Measurements from ENCODE around the gene VPS13D.

DNA sequence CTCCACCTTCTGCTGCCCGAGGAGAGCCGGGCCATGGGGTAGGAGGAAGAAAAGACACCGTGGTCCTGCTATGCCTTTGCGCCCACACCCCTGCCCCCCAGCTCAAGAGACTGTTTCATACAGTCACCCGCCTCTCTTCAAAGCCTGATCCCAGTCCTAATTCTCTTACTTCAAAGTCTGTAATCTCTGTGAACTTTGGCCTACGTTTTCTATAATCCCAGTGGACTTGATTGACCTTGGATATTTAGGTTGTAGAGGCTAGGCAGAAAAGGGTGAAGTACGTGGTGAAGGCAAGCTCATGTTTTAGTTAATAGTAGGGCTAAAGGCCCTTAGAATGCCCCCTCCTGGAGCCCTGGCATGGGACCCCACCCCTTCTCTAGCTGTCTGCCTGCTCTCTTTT lies 28.4 kb downstream of the VPS13D start:
- TF ChIP-seq ZNF274 (IDR thresholded peaks at IDR 0.05; ENCODE audit: low read depth, low read length), result no peak
- TF ChIP-seq SUZ12 (IDR thresholded peaks at IDR 0.05; ENCODE audit: extremely low read depth, insufficient read depth, insufficient read length), result no peak

All from NT2/D1 (cell line).